ENCODE results near the gene ZDHHC23.

DNA sequence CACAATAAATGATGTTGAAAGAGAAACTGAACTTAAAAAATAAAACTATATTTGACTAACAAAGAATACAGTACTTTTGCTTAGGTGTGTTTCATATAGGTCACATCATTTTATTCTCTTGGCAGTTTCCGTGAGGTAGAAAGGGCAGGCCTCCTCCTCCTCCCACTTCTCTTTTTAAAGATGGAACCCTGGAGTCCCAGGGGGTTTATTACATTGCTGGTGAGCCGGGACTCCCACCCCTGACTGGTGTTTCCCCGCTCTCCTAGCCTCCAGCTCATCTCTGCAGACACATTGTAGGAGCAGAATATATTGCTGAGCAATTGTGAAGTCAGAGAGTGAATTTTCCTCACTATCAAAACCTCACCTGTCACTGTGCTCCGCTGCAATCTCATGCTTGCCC is 30.0 kb downstream of the ZDHHC23 start:
- TF ChIP-seq, protein P1, sequence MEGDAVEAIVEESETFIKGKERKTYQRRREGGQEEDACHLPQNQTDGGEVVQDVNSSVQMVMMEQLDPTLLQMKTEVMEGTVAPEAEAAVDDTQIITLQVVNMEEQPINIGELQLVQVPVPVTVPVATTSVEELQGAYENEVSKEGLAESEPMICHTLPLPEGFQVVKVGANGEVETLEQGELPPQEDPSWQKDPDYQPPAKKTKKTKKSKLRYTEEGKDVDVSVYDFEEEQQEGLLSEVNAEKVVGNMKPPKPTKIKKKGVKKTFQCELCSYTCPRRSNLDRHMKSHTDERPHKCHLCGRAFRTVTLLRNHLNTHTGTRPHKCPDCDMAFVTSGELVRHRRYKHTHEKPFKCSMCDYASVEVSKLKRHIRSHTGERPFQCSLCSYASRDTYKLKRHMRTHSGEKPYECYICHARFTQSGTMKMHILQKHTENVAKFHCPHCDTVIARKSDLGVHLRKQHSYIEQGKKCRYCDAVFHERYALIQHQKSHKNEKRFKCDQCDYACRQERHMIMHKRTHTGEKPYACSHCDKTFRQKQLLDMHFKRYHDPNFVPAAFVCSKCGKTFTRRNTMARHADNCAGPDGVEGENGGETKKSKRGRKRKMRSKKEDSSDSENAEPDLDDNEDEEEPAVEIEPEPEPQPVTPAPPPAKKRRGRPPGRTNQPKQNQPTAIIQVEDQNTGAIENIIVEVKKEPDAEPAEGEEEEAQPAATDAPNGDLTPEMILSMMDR (IDR thresholded peaks at IDR 0.05; ENCODE audit: low read depth, low read length) = no peak
- TF ChIP-seq EZH2phosphoT487 (IDR thresholded peaks at IDR 0.05; ENCODE audit: low read depth) = no peak
